ENCODE data around the gene PLTP. TPM values are rescaled to one million over a fixed set of nuclear protein-coding genes. Genes with fewer than 3 reads are reported as not detected.

Gene PLTP
- total RNA-seq, 4 donors from 2014 or later: 31.2 to 221 (median 113) TPM

DNA sequence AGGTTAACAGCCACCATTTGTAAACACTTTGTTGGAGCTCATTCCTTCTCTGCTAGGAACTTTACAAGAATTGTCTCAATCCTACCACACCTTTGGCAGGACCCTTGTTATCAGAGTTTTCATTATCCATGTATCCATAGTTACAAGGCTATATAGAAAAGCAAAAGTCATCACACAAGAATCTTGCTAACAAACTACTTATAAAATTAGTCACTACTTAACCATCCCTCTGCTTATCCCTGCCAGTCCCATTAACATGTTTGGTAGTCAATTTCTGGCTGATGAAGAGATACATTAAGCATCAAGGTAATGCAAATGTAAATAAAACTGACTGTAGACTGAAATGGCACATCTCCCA is 44.2 kb downstream of the PLTP start:
- intact Hi-C loops (cut with DNase I; ENCODE audit: low total_unique reads): no loop called here
- TF ChIP-seq, protein P1, sequence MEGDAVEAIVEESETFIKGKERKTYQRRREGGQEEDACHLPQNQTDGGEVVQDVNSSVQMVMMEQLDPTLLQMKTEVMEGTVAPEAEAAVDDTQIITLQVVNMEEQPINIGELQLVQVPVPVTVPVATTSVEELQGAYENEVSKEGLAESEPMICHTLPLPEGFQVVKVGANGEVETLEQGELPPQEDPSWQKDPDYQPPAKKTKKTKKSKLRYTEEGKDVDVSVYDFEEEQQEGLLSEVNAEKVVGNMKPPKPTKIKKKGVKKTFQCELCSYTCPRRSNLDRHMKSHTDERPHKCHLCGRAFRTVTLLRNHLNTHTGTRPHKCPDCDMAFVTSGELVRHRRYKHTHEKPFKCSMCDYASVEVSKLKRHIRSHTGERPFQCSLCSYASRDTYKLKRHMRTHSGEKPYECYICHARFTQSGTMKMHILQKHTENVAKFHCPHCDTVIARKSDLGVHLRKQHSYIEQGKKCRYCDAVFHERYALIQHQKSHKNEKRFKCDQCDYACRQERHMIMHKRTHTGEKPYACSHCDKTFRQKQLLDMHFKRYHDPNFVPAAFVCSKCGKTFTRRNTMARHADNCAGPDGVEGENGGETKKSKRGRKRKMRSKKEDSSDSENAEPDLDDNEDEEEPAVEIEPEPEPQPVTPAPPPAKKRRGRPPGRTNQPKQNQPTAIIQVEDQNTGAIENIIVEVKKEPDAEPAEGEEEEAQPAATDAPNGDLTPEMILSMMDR (IDR thresholded peaks at IDR 0.05): no peak
- no peak for TF ChIP-seq POLR2A (IDR thresholded peaks at IDR 0.05)
- no peaks in the 10 kb centered on the region for H3K9me3 ChIP-seq
- no peak overlapping the region for H3K27ac ChIP-seq
- no peak for DNase-seq
- no peaks in the 10 kb centered on the region for H3K4me1 ChIP-seq
- no peak overlapping the region for H3K4me3 ChIP-seq
- no peaks in the 10 kb centered on the region for H3K27me3 ChIP-seq
- H3K36me3 ChIP-seq: no peaks in the 10 kb centered on the region

DNA sequence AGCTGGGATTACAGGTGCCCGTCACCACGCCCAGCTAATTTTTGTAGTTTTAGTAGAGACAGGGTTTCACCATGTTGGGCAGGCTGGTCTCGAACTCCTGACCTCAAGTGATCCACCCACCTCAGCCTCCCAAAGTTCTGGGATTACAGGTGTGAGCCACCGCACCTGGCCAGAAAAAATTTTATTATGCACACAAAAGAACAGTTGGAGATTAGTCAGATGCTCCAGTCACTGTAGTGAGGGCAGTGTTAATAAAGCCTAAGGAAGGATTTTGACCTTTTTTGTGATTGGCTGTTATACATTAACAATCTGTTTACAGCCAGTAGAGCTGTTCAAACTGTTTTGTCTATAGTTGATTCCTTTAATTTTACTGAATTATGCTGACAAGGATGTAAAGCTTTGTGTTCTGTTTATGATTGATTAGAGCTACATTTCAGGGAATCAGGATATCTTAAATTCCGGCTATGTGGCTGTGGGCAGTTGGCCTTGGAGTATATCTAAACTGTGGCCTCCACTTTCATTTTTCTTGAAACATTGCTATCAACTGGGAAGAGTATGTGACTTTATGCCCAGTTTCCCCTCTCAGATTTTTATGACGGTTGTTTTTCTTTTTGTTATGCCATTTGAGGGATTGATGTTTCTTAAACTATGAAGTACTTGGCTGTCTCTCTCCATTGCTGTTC is 44.7 kb downstream of the PLTP start:
- intact Hi-C loops (cut with DNase I; ENCODE audit: low total_unique reads): no loop called here
- DNase-seq: no peak
- Histone ChIP-seq H3K9me3 (no peaks in the 10 kb centered on the region), H3K36me3 (no peaks in the 10 kb centered on the region), H3K4me3 (no peak overlapping the region), H3K27ac (no peak overlapping the region), H3K4me1 (no peaks in the 10 kb centered on the region), H3K27me3 (no peaks in the 10 kb centered on the region)
- TF ChIP-seq, protein P1 (IDR thresholded peaks at IDR 0.05): no peak
- TF ChIP-seq POLR2A (IDR thresholded peaks at IDR 0.05): no peak

DNA sequence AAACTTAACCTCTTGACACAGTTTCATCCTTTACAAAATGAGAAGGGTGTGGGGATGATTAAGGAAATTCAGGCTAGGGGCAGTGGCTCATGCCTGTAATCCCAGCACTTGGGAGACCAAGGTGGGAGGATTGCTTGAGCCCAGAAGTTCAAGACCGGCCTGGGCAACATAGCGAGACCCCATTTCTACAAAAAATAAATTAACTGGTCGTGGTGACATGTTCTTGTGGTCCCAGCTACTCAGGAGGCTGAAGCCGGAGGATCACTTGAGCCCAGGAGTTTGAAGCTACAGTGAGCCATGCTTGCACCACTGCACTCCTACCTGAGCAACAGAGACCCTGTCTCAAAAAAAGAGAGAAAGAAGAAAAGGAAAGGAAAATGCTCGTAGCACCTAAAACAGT is 45.5 kb downstream of the PLTP start:
- intact Hi-C loops (cut with DNase I; ENCODE audit: low total_unique reads): no loop called here

GRCh38 chr20:45863543-45864470 is 48.1 kb downstream of the PLTP start:
- no peaks in the 10 kb centered on the region for H3K4me1 ChIP-seq
- intact Hi-C loops (cut with DNase I; ENCODE audit: low total_unique reads): no loop called here

More for the DNA sequence above, 45.5 kb downstream of the PLTP start:
- no peaks in the 10 kb centered on the region for H3K27me3 ChIP-seq
- no peak for TF ChIP-seq POLR2A (IDR thresholded peaks at IDR 0.05)
- TF ChIP-seq, protein P1 (IDR thresholded peaks at IDR 0.05): no peak
- H3K9me3 ChIP-seq: no peaks in the 10 kb centered on the region
- DNase-seq: no peak
- no peak overlapping the region for H3K27ac ChIP-seq
- H3K4me1 ChIP-seq: no peaks in the 10 kb centered on the region
- no peaks in the 10 kb centered on the region for H3K36me3 ChIP-seq
- H3K4me3 ChIP-seq: no peak overlapping the region

More at GRCh38 chr20:45863543-45864470, 48.1 kb downstream of the PLTP start:
- H3K9me3 ChIP-seq: no peaks in the 10 kb centered on the region
- no peak overlapping the region for H3K4me3 ChIP-seq
- no peak overlapping the region for H3K27ac ChIP-seq
- no peak for DNase-seq
- TF ChIP-seq, protein P1 (IDR thresholded peaks at IDR 0.05): no peak
- TF ChIP-seq POLR2A (IDR thresholded peaks at IDR 0.05): no peak
- no peaks in the 10 kb centered on the region for H3K27me3 ChIP-seq
- H3K36me3 ChIP-seq: no peaks in the 10 kb centered on the region
